GM18511 (cell line): ENCODE measurements around the gene VSIG4.

Experiments
- ATAC-seq: cut with Tn5 transposase; IDR thresholded peaks from one replicate; pipeline ENCODE4 v1.9.1; 2021; ENCODE audit warnings: mild to moderate bottlenecking, moderate library complexity; ENCODE audit not compliant: unreplicated experiment

Gene VSIG4

GRCh38 chrX:66009231-66009845 is 30.5 kb downstream of the VSIG4 start:
- no peak for ATAC-seq

DNA sequence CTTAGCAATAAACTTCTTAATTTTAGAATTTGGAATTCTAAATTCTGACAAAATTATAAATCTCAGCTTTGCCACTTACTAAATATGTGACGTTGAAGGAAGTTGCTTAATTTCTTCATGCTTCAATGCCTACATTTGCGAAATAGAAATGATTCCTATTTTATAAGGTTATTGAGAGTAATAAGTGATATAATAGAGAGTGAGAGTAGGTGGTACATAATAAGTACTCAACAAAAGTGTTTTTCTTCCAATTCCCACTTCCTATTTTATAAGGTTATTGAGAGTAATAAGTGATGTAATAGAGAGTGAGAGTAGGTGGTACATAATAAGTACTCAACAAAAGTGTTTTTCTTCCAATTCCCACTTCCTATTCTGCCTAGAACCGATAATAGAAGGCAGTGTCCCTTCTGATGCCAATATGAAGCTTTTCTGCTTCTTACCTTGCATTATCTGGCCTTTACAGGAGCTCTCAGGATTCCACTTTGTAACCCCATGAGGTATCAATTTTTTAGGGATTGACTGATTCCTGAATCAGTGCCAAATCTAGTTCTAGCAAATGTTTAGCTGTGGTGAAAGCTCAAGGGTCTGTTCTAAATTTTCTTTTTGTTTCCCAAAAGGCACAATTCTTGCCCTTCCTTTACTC is 31.4 kb downstream of the VSIG4 start:
- ATAC-seq: no peak

GRCh38 chrX:66007851-66008250 is 32.0 kb downstream of the VSIG4 start:
- ATAC-seq: no peak

- ATAC-seq: peak; percentile 34
Observed at GRCh38 chrX:66005830-66006449, 33.9 kb downstream of the VSIG4 start.

GRCh38 chrX:66004928-66005829 is 34.7 kb downstream of the VSIG4 start:
- ATAC-seq: peak; percentile 39

GRCh38 chrX:66002824-66003680 is 36.8 kb downstream of the VSIG4 start:
- peak; percentile 52 for ATAC-seq

DNA sequence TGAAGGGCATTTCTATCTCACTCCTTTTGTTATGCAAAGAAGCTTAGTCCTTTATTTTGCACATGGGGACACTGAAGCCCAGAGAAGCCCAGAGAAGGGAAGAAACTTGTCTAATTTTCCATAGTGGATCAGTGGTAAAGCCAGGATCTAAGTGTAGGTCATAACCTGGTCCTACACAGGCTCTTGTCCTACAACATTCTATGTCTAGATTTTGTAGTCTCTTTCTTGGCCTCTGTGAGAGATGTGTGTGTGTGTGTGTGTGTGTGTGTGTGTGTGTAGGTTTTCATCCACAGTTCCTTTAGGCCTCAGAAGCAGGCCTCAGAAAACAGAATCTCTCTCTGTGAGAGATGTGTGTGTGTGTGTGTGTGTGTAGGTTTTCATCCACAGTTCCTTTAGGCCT is 38.3 kb downstream of the VSIG4 start:
- no peak for ATAC-seq

DNA sequence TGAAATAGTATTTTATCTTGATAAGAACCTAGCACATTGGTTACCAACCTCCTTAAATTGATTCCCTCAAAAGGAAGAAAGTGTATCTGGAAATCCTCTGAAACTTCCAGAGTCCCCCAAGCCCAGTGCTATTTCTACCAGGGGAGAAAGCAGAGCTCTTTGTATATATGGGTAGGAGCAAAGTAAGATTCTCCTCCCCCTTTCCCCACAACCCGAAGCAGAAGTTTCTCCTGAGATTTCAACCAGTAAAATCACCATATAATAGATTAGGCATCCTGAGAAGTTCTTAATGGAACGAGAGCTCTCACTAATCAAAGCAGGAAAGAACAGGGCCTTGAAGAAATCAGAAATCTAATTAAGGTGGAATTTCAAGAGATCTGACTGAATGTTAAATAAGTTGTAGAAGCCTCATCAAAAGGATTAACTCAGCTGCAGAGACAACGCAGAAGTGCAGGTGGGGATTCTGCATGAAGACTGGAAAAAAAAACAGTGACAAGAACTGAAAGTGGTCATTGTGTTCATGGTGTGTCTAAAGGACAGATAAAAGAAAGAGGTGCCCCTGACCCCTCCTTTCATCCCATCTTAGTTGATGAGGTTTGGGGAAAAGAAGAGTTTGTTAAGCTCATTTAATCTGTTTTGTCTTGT is 39.1 kb downstream of the VSIG4 start:
- ATAC-seq: no peak

GRCh38 chrX:66000178-66000577 is 39.7 kb downstream of the VSIG4 start:
- no peak for ATAC-seq

DNA sequence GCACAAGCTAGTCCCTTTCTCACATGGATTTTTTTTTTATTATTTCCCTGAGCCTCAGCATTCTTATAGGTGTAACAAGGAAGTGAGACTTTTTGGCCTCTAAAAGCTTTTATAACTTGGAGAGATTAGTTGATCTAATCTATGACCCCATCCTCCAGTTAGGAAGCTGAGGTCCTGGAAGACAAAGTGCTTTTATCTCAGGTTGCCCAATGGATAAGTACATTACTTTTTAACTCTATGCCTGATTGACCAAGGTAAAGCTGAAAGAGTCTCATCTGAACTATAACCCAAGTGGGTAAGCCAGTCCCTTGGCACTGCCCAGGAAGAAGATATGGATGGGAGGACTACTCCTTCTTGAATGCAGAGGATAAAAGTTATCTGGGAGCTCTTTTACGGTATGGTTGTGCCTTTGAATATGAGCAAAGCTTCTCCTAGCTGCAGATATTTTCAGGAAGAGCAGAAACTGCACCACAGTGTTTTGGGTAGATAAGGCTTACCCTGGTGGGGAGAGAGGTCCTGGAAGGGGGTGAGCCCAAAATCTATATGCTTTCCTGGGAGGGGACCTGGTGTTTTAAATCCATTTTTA is 40.2 kb downstream of the VSIG4 start:
- ATAC-seq: no peak

DNA sequence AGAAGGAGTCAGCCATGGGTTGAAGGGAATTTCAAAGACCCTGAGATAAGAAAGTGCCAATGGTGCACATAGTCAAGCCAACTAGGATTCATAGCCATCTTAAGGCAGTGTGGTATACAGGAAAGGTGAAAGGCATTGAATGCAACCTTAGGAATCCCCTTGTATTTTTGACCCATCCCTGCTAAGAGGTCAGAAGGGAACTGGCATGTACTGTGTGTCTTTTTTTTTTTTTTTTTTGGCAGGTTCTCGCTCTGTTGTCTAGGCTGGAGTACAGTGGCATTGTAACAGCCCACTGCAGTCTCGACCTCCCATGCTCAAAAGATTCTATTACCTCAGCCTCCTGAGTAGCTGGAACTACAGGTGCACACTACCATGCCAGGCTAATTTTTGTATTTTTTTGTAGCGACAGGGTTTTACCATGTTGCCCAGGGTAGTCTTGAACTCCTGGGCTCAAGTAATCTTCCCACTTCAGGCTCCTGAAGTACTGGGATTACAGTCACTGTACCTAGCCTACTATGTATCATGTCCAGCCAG is 40.8 kb downstream of the VSIG4 start:
- ATAC-seq: no peak

- no peak for ATAC-seq
Observed at GRCh38 chrX:65997978-65998717, 41.7 kb downstream of the VSIG4 start.

DNA sequence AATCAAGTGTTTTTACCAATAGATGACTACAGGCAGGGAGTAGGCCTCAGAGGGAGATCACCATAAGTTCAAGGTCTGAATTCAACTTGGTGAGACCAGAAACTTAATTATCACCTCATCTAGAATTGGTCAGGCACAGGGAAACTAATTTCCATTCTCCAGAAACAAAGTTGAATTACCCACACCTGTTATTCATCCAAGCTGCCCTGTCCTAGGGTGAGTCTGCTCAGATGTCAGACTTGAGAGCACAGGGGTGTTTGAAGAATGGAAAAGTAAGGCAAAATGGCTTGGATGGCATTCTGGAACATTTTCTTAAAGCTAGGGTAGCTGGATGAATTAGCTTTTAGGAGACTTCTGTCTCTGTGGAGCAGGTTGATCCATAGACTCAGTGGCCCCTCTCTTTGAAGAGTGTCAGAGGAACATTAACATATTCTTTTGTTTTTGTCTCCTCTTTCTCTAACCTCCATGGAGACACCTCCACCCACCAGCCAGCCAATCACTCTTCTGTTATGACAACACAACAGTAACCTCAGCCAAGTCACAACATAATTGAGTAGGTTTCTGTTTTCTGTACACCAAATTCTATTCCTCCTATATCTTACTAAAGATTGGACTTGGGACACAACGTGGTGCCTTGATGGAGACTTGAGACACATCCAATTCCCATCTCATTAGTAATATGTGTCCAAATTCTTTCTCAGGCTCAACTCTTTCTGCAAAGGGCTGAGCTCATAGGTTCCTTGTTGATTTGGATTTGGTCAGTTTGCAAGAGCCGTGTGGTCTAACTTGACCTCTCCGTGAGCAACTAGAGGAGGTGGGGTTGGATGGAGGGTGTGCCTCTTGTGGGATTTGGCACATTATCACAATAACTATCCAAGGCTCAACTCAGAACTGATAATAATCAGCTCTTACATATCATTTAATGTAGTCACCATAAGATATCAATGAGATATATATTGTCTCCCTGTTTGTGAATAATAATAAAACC is 45.1 kb downstream of the VSIG4 start:
- no peak for ATAC-seq

- ATAC-seq: no peak
Observed at GRCh38 chrX:65993915-65994460, 45.9 kb downstream of the VSIG4 start.

- no peak for ATAC-seq
Observed at GRCh38 chrX:65993332-65993731, 46.5 kb downstream of the VSIG4 start.

DNA sequence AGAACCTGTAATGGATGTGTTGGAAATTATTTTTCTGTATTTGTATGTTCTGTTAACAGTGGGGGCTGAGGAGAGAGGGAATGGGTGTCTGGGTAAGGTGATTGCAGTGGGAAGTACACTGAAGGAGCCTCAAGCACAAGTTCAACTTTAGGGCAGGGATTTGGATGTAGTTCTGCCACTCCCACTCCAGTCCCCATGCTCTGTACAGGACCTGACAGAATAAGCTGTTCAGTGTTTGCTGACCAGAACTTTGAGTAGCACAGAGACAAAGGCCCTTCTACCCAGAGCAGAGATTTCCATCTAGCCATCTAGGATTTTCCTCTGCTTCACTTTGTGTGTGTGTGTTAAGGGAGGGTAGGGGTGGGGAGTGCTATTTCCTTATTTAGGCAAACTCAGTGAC is 49.2 kb downstream of the VSIG4 start:
- no peak for ATAC-seq

- no peak for ATAC-seq
Observed at GRCh38 chrX:65987811-65988210, 52.1 kb downstream of the VSIG4 start.
